ENCODE results near the gene SNX9. TPM values are rescaled to one million over a fixed set of nuclear protein-coding genes. Genes with fewer than 3 reads are reported as not detected.
"Not testable (repeated sequence)": the region's sequence is repeated elsewhere in the genome, so short reads cannot be mapped to it uniquely, and the experiment has no call there.

The SNX9 gene
- total RNA-seq, 2 experiments from 2014 or later = 59.3 to 59.7 TPM

DNA sequence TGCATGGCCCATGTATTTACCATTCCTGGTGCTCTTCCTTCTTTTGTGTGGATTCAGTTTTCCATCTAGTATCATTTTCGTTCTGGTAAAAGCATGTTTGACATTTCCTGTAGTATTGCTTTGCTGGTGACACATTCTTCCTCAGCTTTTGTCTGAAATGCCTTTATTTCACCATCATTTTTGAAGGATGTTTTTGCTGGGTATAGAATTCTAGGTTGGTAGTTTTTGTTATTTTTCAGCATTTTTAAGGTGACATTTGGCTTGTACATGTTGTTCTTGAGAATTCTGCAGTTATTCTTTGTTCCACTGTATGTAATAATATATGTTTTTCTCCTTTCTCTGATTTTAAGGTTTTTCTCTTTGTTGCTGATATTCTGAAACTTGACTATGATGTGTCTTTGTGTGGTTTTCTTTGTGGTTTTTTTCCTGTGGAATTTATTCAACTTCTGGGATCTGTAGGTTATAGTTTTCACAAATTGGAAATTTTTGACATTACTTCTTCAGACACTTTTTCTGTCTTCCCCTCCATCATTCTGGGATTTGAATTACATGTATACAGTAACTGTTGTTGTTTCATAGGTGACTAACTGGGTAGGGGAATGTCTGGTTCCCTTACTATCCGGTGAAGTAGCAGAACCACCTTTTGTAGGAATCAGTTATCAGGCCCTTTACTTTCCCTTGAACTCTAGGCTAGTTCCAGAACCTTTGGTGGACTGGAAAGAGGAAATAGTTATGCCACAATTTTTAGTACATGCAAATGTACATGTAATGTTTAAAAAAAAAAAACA, 30.2 kb downstream of the SNX9 start:
- no peak overlapping the region for H3K4me3 Mint-ChIP-seq
- H3K36me3 Mint-ChIP-seq = peaks cover 32% of the 10 kb centered on the region
- intact Hi-C loops (cut with micrococcal nuclease) = no loop called here
- POLR2A ChIA-PET = interaction anchor here (0.9 kb wide), 1 partner anchor 11 kb away, joined by 3 read pairs; no protein-coding TSS in a partner anchor
- H3K27me3 Mint-ChIP-seq = no peaks in the 10 kb centered on the region
- DNase-seq = no peak
- peak overlapping the region; percentile 43 for H3K27ac Mint-ChIP-seq
- H3K9me3 Mint-ChIP-seq = peaks cover 17% of the 10 kb centered on the region
- peaks cover 48% of the 10 kb centered on the region for H3K4me1 Mint-ChIP-seq (ENCODE audit: low read depth)
- CTCF ChIA-PET = interaction anchor here (2.0 kb wide), 1 partner anchor 21 kb away, joined by 6 read pairs; no protein-coding TSS in a partner anchor

DNA sequence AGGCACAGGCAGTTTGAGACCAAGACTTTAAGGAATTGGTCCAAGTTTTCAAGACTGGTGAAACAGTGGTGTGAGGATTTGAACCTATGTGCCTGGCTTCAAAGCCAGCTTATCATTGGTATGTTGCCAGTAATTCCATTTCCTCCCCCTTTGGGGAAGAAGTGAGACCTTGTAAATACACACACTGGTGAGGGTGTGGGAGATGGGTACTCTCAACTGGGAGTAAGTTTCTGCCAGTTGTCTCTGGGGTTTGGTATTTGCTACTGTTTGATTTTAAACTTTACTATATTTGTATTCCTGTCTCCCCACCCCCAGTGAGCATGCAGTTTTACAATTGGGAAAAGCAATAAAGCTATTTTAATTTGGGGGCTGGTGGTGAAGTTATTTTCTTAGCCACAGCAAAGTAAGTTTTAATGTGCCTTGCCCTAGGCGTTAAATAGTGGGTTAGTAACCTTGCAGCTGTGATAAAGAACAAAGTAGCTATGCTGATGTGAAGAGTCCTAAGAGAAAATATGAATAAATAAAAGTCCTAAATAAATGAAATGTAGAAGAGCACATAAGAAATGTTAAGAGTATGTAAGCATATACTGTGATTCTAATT, 31.0 kb downstream of the SNX9 start:
- Mint-ChIP-seq H3K4me3 (no peak overlapping the region), H3K36me3 (peaks cover 37% of the 10 kb centered on the region), H3K9me3 (peaks cover 17% of the 10 kb centered on the region), H3K27me3 (no peaks in the 10 kb centered on the region), H3K4me1 (ENCODE audit: low read depth) (peaks cover 48% of the 10 kb centered on the region), H3K27ac (no peak overlapping the region)
- CTCF ChIA-PET = no interaction called here
- DNase-seq = no peak
- POLR2A ChIA-PET = no interaction called here
- intact Hi-C loops (cut with micrococcal nuclease) = no loop called here

DNA sequence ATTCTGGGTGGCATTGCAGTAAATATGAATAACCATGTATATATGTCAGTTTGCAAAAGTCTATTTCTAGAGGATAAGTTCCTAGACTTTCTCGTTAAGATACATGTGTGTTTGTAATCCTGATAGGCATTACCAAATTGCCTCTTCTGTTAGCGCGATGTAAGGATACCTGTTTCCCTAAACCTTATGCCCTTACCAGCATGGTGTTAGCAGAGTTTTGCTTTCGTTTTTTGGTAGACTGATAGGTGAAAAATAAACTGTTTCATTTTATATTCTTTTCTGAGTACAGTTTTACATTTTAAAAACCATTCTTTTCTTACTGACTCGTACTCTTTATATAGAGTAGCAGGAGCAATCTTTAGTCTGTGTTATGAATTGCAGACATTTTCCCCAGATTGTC, 32.3 kb downstream of the SNX9 start:
- ChIA-PET CTCF (no interaction called here), POLR2A (no interaction called here)
- intact Hi-C loops (cut with micrococcal nuclease) = no loop called here
- H3K27me3 Mint-ChIP-seq = no peaks in the 10 kb centered on the region
- no peak overlapping the region for H3K4me3 Mint-ChIP-seq
- DNase-seq = no peak
- H3K36me3 Mint-ChIP-seq = peaks cover 27% of the 10 kb centered on the region
- H3K4me1 Mint-ChIP-seq (ENCODE audit: low read depth) = peaks cover 47% of the 10 kb centered on the region
- no peak overlapping the region for H3K27ac Mint-ChIP-seq
- peaks cover 17% of the 10 kb centered on the region for H3K9me3 Mint-ChIP-seq

DNA sequence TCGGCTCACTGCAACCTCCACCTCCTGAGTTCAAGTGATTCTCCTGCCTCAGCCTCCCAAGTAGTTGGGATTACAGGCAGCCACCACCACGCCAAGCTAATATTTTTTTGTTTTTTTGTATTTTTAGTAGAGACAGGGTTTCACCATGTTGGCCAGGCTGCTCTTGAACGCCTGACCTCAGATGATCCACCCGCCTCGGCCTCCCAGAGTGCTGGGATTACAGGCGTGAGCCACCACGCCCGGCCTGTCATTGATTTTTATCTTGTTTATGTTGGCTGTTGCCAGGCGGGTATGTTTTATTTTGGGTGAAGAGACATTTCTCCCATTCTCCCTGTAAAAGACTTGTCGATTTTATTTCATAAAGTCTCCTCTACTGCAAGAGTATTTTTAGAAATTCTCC, 32.8 kb downstream of the SNX9 start:
- Mint-ChIP-seq H3K9me3 (peaks cover 17% of the 10 kb centered on the region), H3K4me1 (ENCODE audit: low read depth) (peaks cover 50% of the 10 kb centered on the region), H3K36me3 (peaks cover 27% of the 10 kb centered on the region)
- H3K4me3 Mint-ChIP-seq; DNase-seq; H3K27ac Mint-ChIP-seq; H3K27me3 Mint-ChIP-seq; POLR2A ChIA-PET; intact Hi-C loops (cut with micrococcal nuclease): not testable (repeated sequence)
- CTCF ChIA-PET = interaction anchor here (1.9 kb wide), 1 partner anchor 17 kb away, joined by 7 read pairs; no protein-coding TSS in a partner anchor

DNA sequence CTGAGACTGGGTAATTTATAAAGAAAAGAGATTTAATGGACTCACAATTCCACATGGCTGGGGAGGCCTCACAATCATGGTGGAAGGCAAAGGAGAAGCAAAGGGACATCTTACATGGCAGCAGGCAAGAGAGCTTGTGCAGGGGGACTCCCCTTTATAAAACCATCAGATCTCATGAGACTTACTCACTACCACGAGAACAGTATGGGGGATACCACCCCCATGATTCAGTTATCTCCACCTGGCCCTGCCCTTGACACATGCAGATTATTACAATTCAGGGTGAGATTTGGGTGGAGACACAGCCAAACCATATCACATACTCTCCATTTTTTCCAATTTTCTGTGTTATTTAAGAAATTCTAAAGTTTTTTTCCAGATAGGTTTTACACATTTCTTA, 35.6 kb downstream of the SNX9 start:
- POLR2A ChIA-PET, H3K27ac Mint-ChIP-seq, H3K9me3 Mint-ChIP-seq, H3K4me3 Mint-ChIP-seq, H3K27me3 Mint-ChIP-seq: not testable (repeated sequence)
- DNase-seq = peak; percentile 25
- H3K36me3 Mint-ChIP-seq = peaks cover 11% of the 10 kb centered on the region
- H3K4me1 Mint-ChIP-seq (ENCODE audit: low read depth) = peaks cover 64% of the 10 kb centered on the region
- intact Hi-C loops (cut with micrococcal nuclease) = loop anchor here (1.0 kb wide), 1 partner anchor 12 kb away; no protein-coding TSS in a partner anchor
- CTCF ChIA-PET = interaction anchor here (1.4 kb wide), 1 partner anchor 102 kb away, joined by 3 read pairs; no protein-coding TSS in a partner anchor

DNA sequence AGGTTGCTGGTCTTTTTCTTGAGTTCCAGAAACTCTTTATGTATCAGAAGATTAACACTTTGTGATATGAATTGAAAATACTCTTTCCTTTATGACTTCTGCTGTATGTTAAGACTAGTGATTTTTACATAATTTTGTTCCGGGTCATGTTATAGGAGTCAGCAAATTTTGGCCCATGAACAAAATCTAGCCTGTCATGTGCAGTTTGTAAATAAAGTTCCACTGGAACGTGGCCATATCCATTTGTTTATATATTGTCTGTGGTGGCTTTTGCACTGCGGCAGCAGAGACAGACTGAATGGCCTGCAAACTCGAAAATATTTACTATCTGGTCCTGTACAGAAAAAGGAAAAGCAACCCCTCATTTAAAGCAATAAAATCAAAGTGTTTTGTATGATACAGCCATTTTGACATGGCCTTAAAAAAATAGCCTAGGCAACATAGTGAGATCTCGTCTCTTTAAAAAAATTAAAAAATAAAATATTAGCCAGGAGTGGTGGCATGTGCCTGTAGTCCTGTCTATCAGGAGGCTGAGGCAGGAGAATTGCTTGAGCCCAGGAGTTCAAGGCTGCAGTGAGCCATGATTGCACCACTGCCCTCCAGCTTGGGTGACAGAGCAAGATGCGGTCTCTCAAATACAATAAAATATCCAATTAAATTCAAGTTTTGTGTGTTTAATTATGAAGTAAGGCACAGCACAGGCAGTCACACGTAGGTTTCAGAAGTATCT, 36.9 kb downstream of the SNX9 start:
- ChIA-PET POLR2A (interaction anchor here (0.9 to 1.7 kb wide), 6 partner anchors 14 to 105 kb away, joined by 3 to 5 read pairs (median 3); no protein-coding TSS in a partner anchor), CTCF (interaction anchor here (0.7 to 4.5 kb wide), 4 partner anchors 13 to 103 kb away, joined by 3 to 21 read pairs (median 4); no protein-coding TSS in a partner anchor)
- no peak for DNase-seq
- intact Hi-C loops (cut with micrococcal nuclease) = loop anchor here (1.0 kb wide), 2 partner anchors 27 to 96 kb away; no protein-coding TSS in a partner anchor
- H3K36me3 Mint-ChIP-seq = peaks cover 14% of the 10 kb centered on the region
- no peak overlapping the region for H3K27ac Mint-ChIP-seq
- H3K27me3 Mint-ChIP-seq = no peaks in the 10 kb centered on the region
- no peak overlapping the region for H3K4me3 Mint-ChIP-seq
- H3K9me3 Mint-ChIP-seq = no peaks in the 10 kb centered on the region
- H3K4me1 Mint-ChIP-seq (ENCODE audit: low read depth) = peaks cover 68% of the 10 kb centered on the region

DNA sequence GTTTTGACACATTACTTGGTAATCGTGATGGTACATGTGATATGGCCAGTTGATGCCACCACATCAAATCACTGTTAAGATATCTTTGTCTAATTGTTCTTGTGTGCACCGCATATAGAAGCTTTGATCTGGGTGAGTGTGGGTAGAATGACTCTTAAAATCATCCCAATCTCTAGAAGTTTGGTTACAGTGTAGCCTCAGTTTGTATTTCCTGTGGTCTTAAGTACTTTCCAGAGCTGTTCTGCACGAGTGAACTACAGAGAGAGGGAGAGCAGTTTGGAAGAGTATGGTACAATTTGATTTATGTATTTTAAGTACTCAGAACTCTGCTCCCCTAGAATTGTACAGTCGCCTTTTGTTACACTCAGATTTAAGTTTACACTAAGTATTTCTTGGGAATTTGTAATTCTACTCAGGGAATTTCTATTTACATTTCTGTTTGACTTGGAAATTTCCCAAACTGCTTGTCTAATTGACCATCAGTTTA, 37.5 kb downstream of the SNX9 start:
- Mint-ChIP-seq H3K4me3 (no peak overlapping the region), H3K27ac (no peak overlapping the region), H3K4me1 (ENCODE audit: low read depth) (peaks cover 66% of the 10 kb centered on the region), H3K36me3 (peaks cover 17% of the 10 kb centered on the region), H3K27me3 (no peaks in the 10 kb centered on the region), H3K9me3 (no peaks in the 10 kb centered on the region)
- DNase-seq = no peak
- POLR2A ChIA-PET = interaction anchor here (0.7 to 1.7 kb wide), 7 partner anchors 14 to 105 kb away, joined by 3 to 5 read pairs (median 3); no protein-coding TSS in a partner anchor
- CTCF ChIA-PET = interaction anchor here (0.7 to 4.5 kb wide), 4 partner anchors 12 to 104 kb away, joined by 3 to 21 read pairs (median 4); no protein-coding TSS in a partner anchor
- intact Hi-C loops (cut with micrococcal nuclease) = loop anchor here (1.0 kb wide), 2 partner anchors 27 to 96 kb away; no protein-coding TSS in a partner anchor

DNA sequence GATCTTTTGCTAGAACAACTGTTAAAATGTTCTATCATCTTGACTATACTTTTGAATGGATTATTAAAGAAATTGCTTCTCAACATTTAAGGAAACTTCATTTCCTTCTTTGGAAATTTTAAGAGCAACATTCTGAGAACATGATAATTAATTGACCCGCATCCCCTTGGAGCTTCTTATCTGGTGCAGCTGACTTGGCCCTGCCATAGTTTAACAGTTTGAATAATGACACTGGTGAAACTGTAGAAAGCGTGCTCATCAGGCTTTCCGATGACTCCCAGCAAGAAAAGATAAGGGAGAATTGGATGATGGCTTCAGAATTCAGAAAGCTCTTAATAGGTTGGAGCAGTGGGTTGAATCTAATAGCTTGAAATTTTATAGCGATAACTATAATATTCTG, 38.1 kb downstream of the SNX9 start:
- ChIA-PET CTCF (interaction anchor here (1.1 to 4.5 kb wide), 3 partner anchors 12 to 105 kb away, joined by 3 to 21 read pairs (median 3); no protein-coding TSS in a partner anchor), POLR2A (interaction anchor here (0.7 to 1.7 kb wide), 6 partner anchors 15 to 100 kb away, joined by 3 to 5 read pairs (median 3); no protein-coding TSS in a partner anchor)
- no peaks in the 10 kb centered on the region for H3K9me3 Mint-ChIP-seq
- H3K27ac Mint-ChIP-seq = no peak overlapping the region
- intact Hi-C loops (cut with micrococcal nuclease) = no loop called here
- peaks cover 17% of the 10 kb centered on the region for H3K36me3 Mint-ChIP-seq
- no peaks in the 10 kb centered on the region for H3K27me3 Mint-ChIP-seq
- no peak overlapping the region for H3K4me3 Mint-ChIP-seq
- DNase-seq = no peak
- H3K4me1 Mint-ChIP-seq (ENCODE audit: low read depth) = peaks cover 64% of the 10 kb centered on the region

DNA sequence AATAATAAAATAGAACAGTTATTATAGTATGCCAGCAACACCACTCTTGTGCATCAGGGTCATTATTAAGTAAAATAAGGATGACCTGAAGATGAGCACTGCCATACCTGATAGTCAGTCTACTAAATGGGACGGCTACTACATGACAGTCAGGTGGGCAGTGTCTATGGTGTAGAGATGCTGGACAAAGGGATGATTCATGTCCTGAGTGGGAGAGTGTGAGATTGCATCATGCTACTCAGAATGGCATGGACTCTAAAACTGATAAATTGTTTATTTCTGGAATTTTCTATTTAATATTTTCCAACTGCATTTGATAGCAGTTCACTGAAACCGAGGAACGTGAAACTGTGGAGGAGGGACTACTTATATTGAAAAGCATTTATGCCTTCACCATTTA, 38.8 kb downstream of the SNX9 start:
- Mint-ChIP-seq H3K36me3 (peaks cover 17% of the 10 kb centered on the region), H3K9me3 (no peaks in the 10 kb centered on the region), H3K27me3 (no peaks in the 10 kb centered on the region), H3K27ac (no peak overlapping the region), H3K4me1 (ENCODE audit: low read depth) (peaks cover 68% of the 10 kb centered on the region), H3K4me3 (no peak overlapping the region)
- ChIA-PET POLR2A (no interaction called here), CTCF (interaction anchor here (4.5 kb wide), 1 partner anchor 11 kb away, joined by 21 read pairs; no protein-coding TSS in a partner anchor)
- intact Hi-C loops (cut with micrococcal nuclease) = no loop called here
- no peak for DNase-seq

DNA sequence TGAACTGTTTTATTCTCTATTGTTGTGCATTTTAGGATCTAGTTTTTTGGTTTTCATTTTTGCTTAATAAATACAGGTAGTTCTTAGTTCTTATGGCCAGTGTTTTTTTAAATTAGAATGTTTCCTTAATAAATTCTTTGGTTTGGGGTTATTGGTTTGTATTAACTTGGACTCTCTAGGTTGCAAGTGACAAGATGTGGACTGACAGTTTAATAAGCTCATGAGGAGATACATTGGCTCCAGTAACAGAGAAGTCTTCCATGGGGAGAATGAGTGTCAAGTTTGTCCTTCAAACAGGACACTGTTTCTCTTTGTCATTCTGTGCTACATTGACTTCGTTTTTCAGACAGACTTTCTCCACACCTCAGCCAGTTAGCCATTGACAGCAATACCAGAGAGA, 39.7 kb downstream of the SNX9 start:
- peaks cover 75% of the 10 kb centered on the region for H3K4me1 Mint-ChIP-seq (ENCODE audit: low read depth)
- intact Hi-C loops (cut with micrococcal nuclease) = no loop called here
- no peaks in the 10 kb centered on the region for H3K27me3 Mint-ChIP-seq
- no peak overlapping the region for H3K4me3 Mint-ChIP-seq
- CTCF ChIA-PET = interaction anchor here (1.2 to 4.5 kb wide), 2 partner anchors 10 to 209 kb away, joined by 3 to 21 read pairs; no protein-coding TSS in a partner anchor
- DNase-seq = no peak
- H3K36me3 Mint-ChIP-seq = peaks cover 17% of the 10 kb centered on the region
- no peak overlapping the region for H3K27ac Mint-ChIP-seq
- H3K9me3 Mint-ChIP-seq = no peaks in the 10 kb centered on the region
- POLR2A ChIA-PET = no interaction called here

DNA sequence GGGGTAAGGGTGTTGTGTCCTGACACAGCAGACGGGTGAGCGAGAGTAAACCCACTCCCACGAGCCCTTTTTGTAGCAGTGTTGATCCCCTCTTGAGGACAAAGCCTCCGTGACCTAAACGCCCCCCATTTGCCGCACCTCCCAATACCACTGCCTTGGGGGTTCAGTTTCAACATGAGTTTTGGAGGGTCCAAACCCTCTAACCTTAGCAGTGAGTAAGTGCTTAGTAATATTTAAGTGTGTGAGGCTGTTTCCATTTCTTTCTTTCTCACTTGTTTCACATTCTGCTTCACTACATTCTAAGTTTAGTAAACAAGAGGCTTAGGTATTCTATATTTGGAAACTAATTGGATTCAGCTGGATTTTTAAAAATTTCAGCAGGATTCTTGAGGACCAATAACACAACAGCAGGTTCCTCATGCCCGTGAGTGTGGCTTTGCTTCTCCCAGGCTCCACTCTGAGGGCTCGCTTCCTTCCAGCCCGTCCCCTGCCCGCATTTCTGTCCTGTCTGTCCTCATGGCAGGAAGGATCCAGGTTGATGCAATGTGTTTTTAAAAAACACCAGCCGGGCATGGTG, 41.2 kb downstream of the SNX9 start:
- Mint-ChIP-seq H3K9me3 (no peaks in the 10 kb centered on the region), H3K4me3 (no peak overlapping the region), H3K36me3 (peaks cover 12% of the 10 kb centered on the region), H3K27ac (no peak overlapping the region), H3K4me1 (ENCODE audit: low read depth) (peaks cover 61% of the 10 kb centered on the region), H3K27me3 (no peaks in the 10 kb centered on the region)
- POLR2A ChIA-PET = interaction anchor here (0.7 to 1.3 kb wide), 2 partner anchors 21 to 100 kb away, joined by 3 to 4 read pairs; no protein-coding TSS in a partner anchor
- CTCF ChIA-PET = interaction anchor here (4.5 kb wide), 1 partner anchor 9 kb away, joined by 21 read pairs; no protein-coding TSS in a partner anchor
- DNase-seq = no peak
- intact Hi-C loops (cut with micrococcal nuclease) = no loop called here
